NCI-H187 treated with DMSO at 0.1 percent for 48 hours (cell line): Measurements from ENCODE around the gene AMDHD2.
"Not testable (repeated sequence)": the region's sequence is repeated elsewhere in the genome, so short reads cannot be mapped to it uniquely, and the experiment has no call there.

Source experiments
- DNase-seq: peaks from one replicate; lab custom pipeline; 2025; lab: John Stamatoyannopoulos, UW

AMDHD2 gene

GRCh38 chr16:2533912-2534311 is 13.7 kb downstream of the AMDHD2 start:
- DNase-seq: no peak

- DNase-seq: not testable (repeated sequence)
These were observed 14.2 kb downstream of the AMDHD2 start for GRCh38 chr16:2534335-2534734.

- no peak for DNase-seq
These were observed 15.4 kb downstream of the AMDHD2 start for GRCh38 chr16:2535625-2536013.

- peak; percentile 84 for DNase-seq
These were observed 17.5 kb downstream of the AMDHD2 start, which contains the start of gene PDPK1 for GRCh38 chr16:2537451-2538379. TSS of gene PDPK1 (plus strand) at chr16:2538021. CDS start at chr16:2538113, 92 bp downstream.

GRCh38 chr16:2539192-2539844 is 19.1 kb downstream of the AMDHD2 start:
- not testable (repeated sequence) for DNase-seq

GRCh38 chr16:2539845-2540458 is 19.8 kb downstream of the AMDHD2 start:
- not testable (repeated sequence) for DNase-seq

- not testable (repeated sequence) for DNase-seq
These were observed 20.7 kb downstream of the AMDHD2 start for GRCh38 chr16:2540912-2541311.

GRCh38 chr16:2541409-2541808 is 21.2 kb downstream of the AMDHD2 start:
- not testable (repeated sequence) for DNase-seq

- not testable (repeated sequence) for DNase-seq
These were observed 23.6 kb downstream of the AMDHD2 start for GRCh38 chr16:2543771-2544170.

- DNase-seq: not testable (repeated sequence)
These were observed 30.2 kb downstream of the AMDHD2 start for GRCh38 chr16:2550283-2550878.

GRCh38 chr16:2551420-2551889 is 31.3 kb downstream of the AMDHD2 start:
- not testable (repeated sequence) for DNase-seq

- DNase-seq: not testable (repeated sequence)
These were observed 34.7 kb downstream of the AMDHD2 start for GRCh38 chr16:2554709-2555425.

GRCh38 chr16:2557150-2557549 is 37.0 kb downstream of the AMDHD2 start:
- not testable (repeated sequence) for DNase-seq

- DNase-seq: not testable (repeated sequence)
These were observed 40.1 kb downstream of the AMDHD2 start for GRCh38 chr16:2560131-2560797.

GRCh38 chr16:2560798-2561133 is 40.6 kb downstream of the AMDHD2 start:
- not testable (repeated sequence) for DNase-seq

GRCh38 chr16:2567506-2567905 is 47.3 kb downstream of the AMDHD2 start:
- not testable (repeated sequence) for DNase-seq

- not testable (repeated sequence) for DNase-seq
These were observed 48.4 kb downstream of the AMDHD2 start for GRCh38 chr16:2568573-2568972.

- not testable (repeated sequence) for DNase-seq
These were observed 52.5 kb downstream of the AMDHD2 start for GRCh38 chr16:2572704-2573103.

GRCh38 chr16:2575839-2576238 is 55.7 kb downstream of the AMDHD2 start:
- not testable (repeated sequence) for DNase-seq

- not testable (repeated sequence) for DNase-seq
These were observed 56.9 kb downstream of the AMDHD2 start for GRCh38 chr16:2577044-2577443.

- DNase-seq: not testable (repeated sequence)
These were observed 58.7 kb downstream of the AMDHD2 start for GRCh38 chr16:2578905-2579304.
